IMR-90 (cell line): ENCODE measurements around the gene KLC3. TPM values are rescaled to one million over a fixed set of nuclear protein-coding genes. Genes with fewer than 3 reads are reported as not detected.

Experiments used
- ATAC-seq: fragments of 200-7000 bp; cut with Tn5 transposase; 2 replicates; pipeline ENCODE4 v1.9.1; 2020; ENCODE audit warnings: low read depth, mild to moderate bottlenecking, moderate library complexity
- BruUV-seq: library from RNA; stranded (reverse); fragments of 400-500 nt; replicated peaks from 2 replicates; lab custom pipeline; 2021; lab: Mats Ljungman, UMichigan
- CTCF ChIA-PET: fragments of 300-600 bp; formaldehyde crosslinking; extraction: SDS; loops from one replicate; lab custom pipeline; 2021; ENCODE audit warnings: antibody characterized with exemption; lab: Yijun Ruan, JAX
- POLR2A ChIA-PET: fragments of 300-600 bp; sonication (Branson Sonifier 250); formaldehyde crosslinking; loops from one replicate; lab custom pipeline; 2022; ENCODE audit warnings: antibody characterized with exemption; ENCODE audit not compliant: unreplicated experiment; lab: Charles Lee
- DNase-seq: peaks from one replicate; pipeline ENCODE4 v3.0.0; 2013
- H2AFZ ChIP-seq: replicated peaks from 2 replicates; pipeline ENCODE3; 2013; ENCODE audit warnings: low read length, mild to moderate bottlenecking; ENCODE audit not compliant: poor library complexity
- H2AK5ac ChIP-seq: 2 replicates; pipeline ENCODE4 v1.6.1; 2013; ENCODE audit warnings: low read depth, low read length, inconsistent platforms
- H2AK9ac ChIP-seq: replicated peaks from 2 replicates; pipeline ENCODE3; 2013; ENCODE audit warnings: mild to moderate bottlenecking, low read depth, low read length, moderate library complexity; ENCODE audit not compliant: poor library complexity
- H2BK120ac ChIP-seq: 2 replicates; pipeline ENCODE4 v1.6.1; 2013; ENCODE audit warnings: low read depth, low read length, inconsistent platforms
- H2BK15ac ChIP-seq: 3 replicates; pipeline ENCODE4 v1.6.1; 2013; ENCODE audit warnings: low read depth, low read length, inconsistent platforms
- H2BK20ac ChIP-seq: 2 replicates; pipeline ENCODE4 v1.6.1; 2013; ENCODE audit warnings: low read depth, mild to moderate bottlenecking, inconsistent platforms, low read length, moderate library complexity
- H2BK5ac ChIP-seq: 2 replicates; pipeline ENCODE4 v1.6.1; 2013; ENCODE audit warnings: mild to moderate bottlenecking, low read depth, low read length, inconsistent platforms; ENCODE audit not compliant: poor library complexity, severe bottlenecking
- H3K14ac ChIP-seq: replicated peaks from 2 replicates; pipeline ENCODE4 v1.6.1; 2013; ENCODE audit warnings: low read depth, low read length, inconsistent platforms
- H3K18ac ChIP-seq: 2 replicates; pipeline ENCODE4 v1.6.1; 2013; ENCODE audit warnings: low read depth, low read length, control low read depth
- H3K23ac ChIP-seq: 2 replicates; pipeline ENCODE4 v1.6.1; 2013; ENCODE audit warnings: low read depth, low read length, inconsistent platforms
- H3K27ac ChIP-seq: 2 replicates; pipeline ENCODE4 v1.5.1; 2013; ENCODE audit warnings: mild to moderate bottlenecking, control low read depth, low read length; ENCODE audit not compliant: insufficient read depth
- H3K27me3 ChIP-seq: 2 replicates; pipeline ENCODE4 v1.6.1; 2013; ENCODE audit warnings: low read length; ENCODE audit not compliant: control insufficient read depth, insufficient read depth
- H3K36me3 ChIP-seq: 2 replicates; pipeline ENCODE4 v1.6.1; 2013; ENCODE audit warnings: low read length, mixed read lengths; ENCODE audit not compliant: control insufficient read depth, insufficient read depth
- H3K4ac ChIP-seq: 2 replicates; pipeline ENCODE4 v1.6.1; 2013; ENCODE audit warnings: low read depth, low read length, inconsistent platforms
- H3K4me1 ChIP-seq: 2 replicates; pipeline ENCODE4 v1.6.1; 2013; ENCODE audit warnings: low read length, mixed read lengths; ENCODE audit not compliant: control insufficient read depth, insufficient read depth
- H3K4me2 ChIP-seq: 2 replicates; pipeline ENCODE4 v1.6.1; 2013; ENCODE audit warnings: low read depth, mild to moderate bottlenecking, control low read depth, low read length, moderate library complexity
- H3K4me3 ChIP-seq: 2 replicates; pipeline ENCODE4 v1.5.1; 2013; ENCODE audit warnings: low read depth, mild to moderate bottlenecking, control low read depth, low read length, moderate library complexity; ENCODE audit not compliant: insufficient read depth
- H3K56ac ChIP-seq: 2 replicates; pipeline ENCODE4 v1.6.1; 2013; ENCODE audit warnings: low read length, inconsistent platforms; ENCODE audit not compliant: insufficient read depth; ENCODE audit errors: extremely low read depth
- H3K79me1 ChIP-seq, 2 experiments: 2 replicates each; pipeline ENCODE4 v1.6.1; 2013; ENCODE audit warnings: low read length in 2 of 2, inconsistent platforms in 1 of 2, low read depth in 1 of 2
- H3K9ac ChIP-seq: 2 replicates; pipeline ENCODE4 v1.6.1; 2013; ENCODE audit warnings: low read depth, low read length, control low read depth
- H3K9me1 ChIP-seq: 2 replicates; pipeline ENCODE4 v1.6.1; 2013; ENCODE audit warnings: low read length, inconsistent platforms; ENCODE audit not compliant: insufficient read depth
- H3K9me3 ChIP-seq: 2 replicates; pipeline ENCODE4 v1.6.1; 2013; ENCODE audit warnings: low read length; ENCODE audit not compliant: control insufficient read depth, insufficient read depth
- H4K20me1 ChIP-seq: 2 replicates; pipeline ENCODE4 v1.6.1; 2013; ENCODE audit warnings: low read length, inconsistent platforms; ENCODE audit not compliant: insufficient read depth
- H4K5ac ChIP-seq: 2 replicates; pipeline ENCODE4 v1.6.1; 2013; ENCODE audit warnings: mild to moderate bottlenecking, low read depth, low read length, control low read depth
- H4K8ac ChIP-seq, 2 experiments: 2 replicates each; pipeline ENCODE4 v1.6.1; 2013; ENCODE audit warnings: low read depth in 2 of 2, low read length in 2 of 2, control low read depth in 1 of 2, inconsistent platforms in 1 of 2
- H4K91ac ChIP-seq: 2 replicates; pipeline ENCODE4 v1.6.1; 2013; ENCODE audit warnings: low read depth, low read length, inconsistent platforms; ENCODE audit not compliant: insufficient read depth
- BHLHE40 ChIP-seq: fragments of 150-350 bp; IDR thresholded peaks from 2 replicates; pipeline ENCODE4 v1.6.1; 2016; ENCODE audit warnings: mild to moderate bottlenecking, low read depth, low read length
- CEBPB ChIP-seq: IDR thresholded peaks from 2 replicates; pipeline ENCODE4 v1.6.1; 2012; ENCODE audit warnings: low read depth, low read length, improper control_type of control experiment
- CHD1 ChIP-seq: IDR thresholded peaks from 2 replicates; pipeline ENCODE4 v1.6.1; 2012; ENCODE audit warnings: low read depth, low read length, improper control_type of control experiment
- FOS ChIP-seq: fragments of 150-350 bp; IDR thresholded peaks from 2 replicates; pipeline ENCODE4 v1.6.1; 2016; ENCODE audit warnings: low read depth, low read length
- MAFK ChIP-seq: IDR thresholded peaks from 2 replicates; pipeline ENCODE4 v1.6.1; 2012; ENCODE audit warnings: low read depth, low read length, improper control_type of control experiment
- MAZ ChIP-seq: IDR thresholded peaks from 2 replicates; pipeline ENCODE4 v1.6.1; 2012; ENCODE audit warnings: low read depth, mild to moderate bottlenecking, low read length, improper control_type of control experiment, moderate library complexity, borderline replicate concordance
- MXI1 ChIP-seq: IDR thresholded peaks from 2 replicates; pipeline ENCODE4 v1.6.1; 2012; ENCODE audit warnings: low read depth, mild to moderate bottlenecking, low read length, moderate library complexity, borderline replicate concordance
- NFE2L2 ChIP-seq: fragments of 150-350 bp; IDR thresholded peaks from 2 replicates; pipeline ENCODE4 v1.6.1; 2016; ENCODE audit warnings: low read depth, mild to moderate bottlenecking, low read length
- POLR2A ChIP-seq: IDR thresholded peaks from 2 replicates; pipeline ENCODE4 v1.6.1; 2012; ENCODE audit warnings: mild to moderate bottlenecking, low read depth, low read length
- RAD21 ChIP-seq: IDR thresholded peaks from 2 replicates; pipeline ENCODE4 v1.6.1; 2012; ENCODE audit warnings: low read length, improper control_type of control experiment
- RCOR1 ChIP-seq: IDR thresholded peaks from 2 replicates; pipeline ENCODE4 v1.6.1; 2012; ENCODE audit warnings: mild to moderate bottlenecking, low read length, improper control_type of control experiment; ENCODE audit not compliant: insufficient replicate concordance
- RFX5 ChIP-seq: IDR thresholded peaks from 2 replicates; pipeline ENCODE4 v1.8.0; 2012; ENCODE audit warnings: low read depth, mild to moderate bottlenecking, low read length, moderate library complexity
- SMC3 ChIP-seq: fragments of 150-350 bp; IDR thresholded peaks from 2 replicates; pipeline ENCODE4 v1.6.1; 2016; ENCODE audit warnings: low read depth, mild to moderate bottlenecking, antibody characterized with exemption, low read length, moderate library complexity
- WGBS, 2 experiments: methylation state at CpG; one replicate each; pipeline versions ENCODE4 v1.1.5 to v1.1.7; 2013; ENCODE audit warnings: missing lambda C conversion rate in 2 of 2; ENCODE audit not compliant: insufficient read length in 1 of 2; ENCODE audit errors: extremely low coverage in 2 of 2; 5-methylcytosine and 5-hydroxymethylcytosine counted together
- dilution Hi-C: fragments of 300-500 bp; cut with HindIII; formaldehyde crosslinking; loops from one replicate; pipeline ENCODE4 v1.14.3; 2018; ENCODE audit warnings: low sequenced_read_pairs; ENCODE audit not compliant: unreplicated experiment
- in situ Hi-C: fragments of 300-500 bp; cut with MboI; formaldehyde crosslinking; loops from 3 replicates; pipeline ENCODE4 v1.14.3; 2019; ENCODE audit warnings: low sequenced_read_pairs, inconsistent platforms, mixed read lengths
- intact Hi-C: fragments of 100-400 bp; cut with micrococcal nuclease; formaldehyde crosslinking; loops from 2 replicates; pipeline ENCODE4 v1.10.0; 2022
- polyA plus RNA-seq, 3 experiments: library from polyadenylated mRNA; depleted of rRNA; stranded (reverse); fragments of >200 nt; gene quantifications; 2 replicates each; pipeline ENCODE4 v1.2.3, GENCODE V29; 2012; ENCODE audit warnings: low replicate concordance in 1 of 3
- total RNA-seq: library from RNA; depleted of rRNA; stranded (reverse); fragments of >200 nt; gene quantifications from 2 replicates; pipeline ENCODE4 v1.2.3, GENCODE V29; 2012
- TF ChIP-seq, protein P1 (sequence below): fragments of 150-350 bp; IDR thresholded peaks from 2 replicates; pipeline ENCODE4 v1.6.1; 2017; ENCODE audit warnings: mild to moderate bottlenecking, antibody characterized with exemption, low read length, low read depth
- TF ChIP-seq, protein P2 (sequence below): conservative IDR thresholded peaks from 2 replicates; pipeline ENCODE4 v1.5.1; 2012; ENCODE audit warnings: mild to moderate bottlenecking, low read depth, low read length, improper control_type of control experiment
- TF ChIP-seq, protein P3 (sequence below): fragments of 150-350 bp; IDR thresholded peaks from 2 replicates; pipeline ENCODE4 v1.6.1; 2016; ENCODE audit warnings: low read depth, mild to moderate bottlenecking, low read length, moderate library complexity, borderline replicate concordance

The KLC3 gene
- total and polyA plus RNA-seq, 2 of the 4 experiments (the other 2 are of a cell fraction): 0.14 to 0.18 TPM

DNA sequence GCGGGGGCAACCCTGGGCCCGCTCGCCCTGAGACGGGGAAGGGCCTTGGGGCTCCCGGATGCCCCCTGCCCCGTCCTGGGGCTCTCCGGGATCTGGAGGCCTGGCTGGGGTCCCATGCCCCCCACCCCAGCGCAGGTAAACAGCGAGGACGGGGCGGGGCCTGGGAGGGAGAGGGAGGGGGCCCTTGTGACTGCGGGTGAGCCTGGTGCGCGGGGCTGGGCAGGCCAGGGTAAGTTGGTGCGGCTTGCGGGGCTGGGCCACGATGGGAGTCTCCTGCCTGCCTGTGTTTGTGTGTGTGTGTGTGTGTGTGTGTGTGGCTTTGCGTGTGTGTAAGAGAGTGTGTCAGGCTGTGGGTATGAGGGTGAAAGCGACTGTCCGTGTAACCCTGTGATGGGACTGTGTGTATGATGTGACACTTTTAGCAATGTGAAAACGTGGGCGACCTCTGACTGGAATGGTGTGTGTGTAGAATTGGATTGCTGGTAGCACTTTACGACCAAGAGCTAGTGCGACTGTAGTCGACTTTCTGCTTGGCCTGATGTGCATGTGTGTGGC, 426 bp downstream of the KLC3 start:
- peaks cover 17% of the 10 kb centered on the region for H3K27me3 ChIP-seq
- no peak overlapping the region for H3K56ac ChIP-seq
- no peaks in the 10 kb centered on the region for H3K36me3 ChIP-seq
- no peak overlapping the region; the same call in 1 of the 2 replicates for H3K23ac ChIP-seq
- 20% methylated on average over 18 of the region's 25 CpGs; no CpG with 5 or more reads in 1 of the 2 experiments for WGBS, 2 experiments
- DNase-seq (peak; percentile 8), ATAC-seq (no peak)
- H3K14ac ChIP-seq: no peak overlapping the region
- POLR2A ChIA-PET: no interaction called here
- intact Hi-C loops (no loop called here), dilution Hi-C loops (no loop called here), in situ Hi-C loops (no loop called here)
- H2BK120ac ChIP-seq: no peak overlapping the region
- no peak overlapping the region for H2AK5ac ChIP-seq
- no peaks in the 10 kb centered on the region for H3K9me1 ChIP-seq
- no peaks in the 10 kb centered on the region for H3K9me3 ChIP-seq
- peak overlapping the region; percentile 47 for H2AFZ ChIP-seq
- H3K4me2 ChIP-seq: no peak overlapping the region
- no peak overlapping the region for H3K27ac ChIP-seq
- no peak overlapping the region for H2BK20ac ChIP-seq
- H3K79me1 ChIP-seq: no peaks in the 10 kb centered on the region
- H4K20me1 ChIP-seq: no peaks in the 10 kb centered on the region
- no TSS peak for BruUV-seq
- no peak overlapping the region for H3K4ac ChIP-seq
- no peak overlapping the region for H2BK15ac ChIP-seq
- no peaks in the 10 kb centered on the region for H3K4me1 ChIP-seq
- H4K8ac ChIP-seq: no peak overlapping the region
- no peak overlapping the region for H4K5ac ChIP-seq
- H2AK9ac ChIP-seq: no peak overlapping the region
- no peak overlapping the region for H4K91ac ChIP-seq
- no peak overlapping the region for H3K18ac ChIP-seq
- H3K9ac ChIP-seq: no peak overlapping the region
- TF ChIP-seq, protein P1, sequence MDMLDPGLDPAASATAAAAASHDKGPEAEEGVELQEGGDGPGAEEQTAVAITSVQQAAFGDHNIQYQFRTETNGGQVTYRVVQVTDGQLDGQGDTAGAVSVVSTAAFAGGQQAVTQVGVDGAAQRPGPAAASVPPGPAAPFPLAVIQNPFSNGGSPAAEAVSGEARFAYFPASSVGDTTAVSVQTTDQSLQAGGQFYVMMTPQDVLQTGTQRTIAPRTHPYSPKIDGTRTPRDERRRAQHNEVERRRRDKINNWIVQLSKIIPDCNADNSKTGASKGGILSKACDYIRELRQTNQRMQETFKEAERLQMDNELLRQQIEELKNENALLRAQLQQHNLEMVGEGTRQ: no peak
- no peak for TF ChIP-seq NFE2L2
- no peak for TF ChIP-seq RFX5
- no peak for TF ChIP-seq MAFK
- no peak for TF ChIP-seq FOS
- TF ChIP-seq CHD1: no peak
- TF ChIP-seq BHLHE40: no peak
- TF ChIP-seq MAZ: no peak
- TF ChIP-seq SMC3: no peak
- TF ChIP-seq MXI1: no peak
- TF ChIP-seq, protein P2, sequence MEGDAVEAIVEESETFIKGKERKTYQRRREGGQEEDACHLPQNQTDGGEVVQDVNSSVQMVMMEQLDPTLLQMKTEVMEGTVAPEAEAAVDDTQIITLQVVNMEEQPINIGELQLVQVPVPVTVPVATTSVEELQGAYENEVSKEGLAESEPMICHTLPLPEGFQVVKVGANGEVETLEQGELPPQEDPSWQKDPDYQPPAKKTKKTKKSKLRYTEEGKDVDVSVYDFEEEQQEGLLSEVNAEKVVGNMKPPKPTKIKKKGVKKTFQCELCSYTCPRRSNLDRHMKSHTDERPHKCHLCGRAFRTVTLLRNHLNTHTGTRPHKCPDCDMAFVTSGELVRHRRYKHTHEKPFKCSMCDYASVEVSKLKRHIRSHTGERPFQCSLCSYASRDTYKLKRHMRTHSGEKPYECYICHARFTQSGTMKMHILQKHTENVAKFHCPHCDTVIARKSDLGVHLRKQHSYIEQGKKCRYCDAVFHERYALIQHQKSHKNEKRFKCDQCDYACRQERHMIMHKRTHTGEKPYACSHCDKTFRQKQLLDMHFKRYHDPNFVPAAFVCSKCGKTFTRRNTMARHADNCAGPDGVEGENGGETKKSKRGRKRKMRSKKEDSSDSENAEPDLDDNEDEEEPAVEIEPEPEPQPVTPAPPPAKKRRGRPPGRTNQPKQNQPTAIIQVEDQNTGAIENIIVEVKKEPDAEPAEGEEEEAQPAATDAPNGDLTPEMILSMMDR: no peak
- TF ChIP-seq, protein P3, sequence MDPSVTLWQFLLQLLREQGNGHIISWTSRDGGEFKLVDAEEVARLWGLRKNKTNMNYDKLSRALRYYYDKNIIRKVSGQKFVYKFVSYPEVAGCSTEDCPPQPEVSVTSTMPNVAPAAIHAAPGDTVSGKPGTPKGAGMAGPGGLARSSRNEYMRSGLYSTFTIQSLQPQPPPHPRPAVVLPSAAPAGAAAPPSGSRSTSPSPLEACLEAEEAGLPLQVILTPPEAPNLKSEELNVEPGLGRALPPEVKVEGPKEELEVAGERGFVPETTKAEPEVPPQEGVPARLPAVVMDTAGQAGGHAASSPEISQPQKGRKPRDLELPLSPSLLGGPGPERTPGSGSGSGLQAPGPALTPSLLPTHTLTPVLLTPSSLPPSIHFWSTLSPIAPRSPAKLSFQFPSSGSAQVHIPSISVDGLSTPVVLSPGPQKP: no peak
- TF ChIP-seq CEBPB: no peak
- TF ChIP-seq POLR2A: no peak
- no peak for TF ChIP-seq RAD21
- no peak for TF ChIP-seq RCOR1
- no peak overlapping the region for H2BK5ac ChIP-seq
- CTCF ChIA-PET: no interaction called here
- no peak overlapping the region for H3K4me3 ChIP-seq
